OCI-LY1 (cell line): ENCODE data around the gene GRK4.
"Not testable (repeated sequence)": the region's sequence is repeated elsewhere in the genome, so short reads cannot be mapped to it uniquely, and the experiment has no call there.

ENCODE experiments used
- H2AFZ ChIP-seq: fragments of 200-600 bp; sonication (generic), shearing (Covaris generic); 2 replicates; pipeline ENCODE4 v1.6.0; 2014; ENCODE audit warnings: antibody characterized with exemption, mild to moderate bottlenecking, low read length
- H3F3A ChIP-seq: fragments of 200-600 bp; sonication (generic), shearing (Covaris generic); 2 replicates; pipeline ENCODE4 v1.6.0; 2014; ENCODE audit warnings: mild to moderate bottlenecking, antibody characterized with exemption, low read length, moderate library complexity; ENCODE audit not compliant: insufficient read depth
- H3K27ac ChIP-seq: fragments of 200-600 bp; sonication (generic); 2 replicates; pipeline ENCODE4 v1.5.1; 2014; ENCODE audit warnings: low read length, mixed run types, mild to moderate bottlenecking, low read depth; ENCODE audit not compliant: poor library complexity, severe bottlenecking
- H3K27me3 ChIP-seq: fragments of 200-600 bp; sonication (generic); 2 replicates; pipeline ENCODE4 v1.6.0; 2014; ENCODE audit warnings: antibody characterized with exemption, mild to moderate bottlenecking, low read length, moderate library complexity; ENCODE audit not compliant: insufficient read depth
- H3K36me3 ChIP-seq: fragments of 200-600 bp; sonication (generic); 2 replicates; pipeline ENCODE4 v1.6.1; 2014; ENCODE audit warnings: mild to moderate bottlenecking, antibody characterized with exemption, low read length, moderate library complexity, mixed read lengths; ENCODE audit not compliant: insufficient read depth
- H3K4me1 ChIP-seq: fragments of 200-600 bp; sonication (generic); 2 replicates; pipeline ENCODE4 v1.5.1; 2014; ENCODE audit warnings: mild to moderate bottlenecking, low read length, moderate library complexity; ENCODE audit not compliant: insufficient read depth, severe bottlenecking
- H3K4me2 ChIP-seq: fragments of 200-600 bp; sonication (generic), shearing (Covaris generic); 2 replicates; pipeline ENCODE4 v1.6.1; 2014; ENCODE audit warnings: low read length
- H3K4me3 ChIP-seq: fragments of 200-600 bp; sonication (generic); 2 replicates; pipeline ENCODE4 v1.5.1; 2014; ENCODE audit warnings: low read length, low read depth, mild to moderate bottlenecking, mixed read lengths; ENCODE audit not compliant: poor library complexity, severe bottlenecking
- H3K79me2 ChIP-seq: fragments of 200-600 bp; shearing (Covaris generic); 2 replicates; pipeline ENCODE4 v1.6.1; 2016; ENCODE audit warnings: mixed run types, low read length, mixed read lengths; ENCODE audit not compliant: insufficient read depth
- H3K9ac ChIP-seq: fragments of 200-600 bp; sonication (generic), shearing (Covaris generic); 2 replicates; pipeline ENCODE4 v1.6.1; 2014; ENCODE audit warnings: mild to moderate bottlenecking, low read length, mixed read lengths
- H3K9me2 ChIP-seq: fragments of 200-600 bp; sonication (generic), shearing (Covaris generic); 2 replicates; pipeline ENCODE4 v1.6.1; 2014; ENCODE audit warnings: low read depth, mild to moderate bottlenecking, low read length, mixed read lengths
- H3K9me3 ChIP-seq: fragments of 200-600 bp; shearing (Covaris generic); 2 replicates; pipeline ENCODE4 v1.6.1; 2014; ENCODE audit warnings: low read length, mixed read lengths
- H4K20me1 ChIP-seq: fragments of 200-600 bp; sonication (generic), shearing (Covaris generic); 2 replicates; pipeline ENCODE4 v1.6.0; 2016; ENCODE audit warnings: mild to moderate bottlenecking, low read length; ENCODE audit not compliant: insufficient read depth
- CTCF ChIP-seq: fragments of 200-600 bp; sonication (generic), shearing (Covaris generic); IDR thresholded peaks from 2 replicates; pipeline ENCODE4 v1.5.1; 2017; ENCODE audit warnings: mild to moderate bottlenecking, antibody characterized with exemption, low read length, moderate library complexity, mixed read lengths
- EZH2 ChIP-seq: fragments of 200-600 bp; sonication (generic), shearing (Covaris generic); IDR thresholded peaks from 2 replicates; pipeline ENCODE4 v1.8.0; 2017; ENCODE audit warnings: borderline replicate concordance, mixed run types, mild to moderate bottlenecking, antibody characterized with exemption, low read length, moderate library complexity, mixed read lengths

GRK4 gene

DNA sequence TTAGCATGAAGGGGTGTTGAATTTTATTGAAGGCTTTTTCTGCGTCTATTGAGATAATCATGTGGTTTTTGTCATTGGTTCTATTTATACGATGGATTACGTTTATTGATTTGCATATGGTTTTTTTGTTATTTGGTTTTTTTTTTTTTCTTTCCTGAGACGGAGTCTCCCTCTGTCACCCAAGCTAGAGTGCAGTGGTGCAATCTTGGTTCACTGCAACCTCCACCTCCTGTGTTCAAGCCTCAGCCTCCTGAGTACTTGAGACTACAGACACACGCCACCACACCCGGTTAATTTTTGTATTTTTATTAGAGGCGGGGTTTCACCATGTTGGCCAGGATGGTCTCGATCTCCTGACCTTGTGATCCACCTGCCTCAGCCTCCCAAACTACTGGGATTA is 44.7 kb upstream of the GRK4 start:
- not testable (repeated sequence) for H3K4me3 ChIP-seq, H2AFZ ChIP-seq, H3K27ac ChIP-seq, H3K4me2 ChIP-seq, H3K36me3 ChIP-seq, H3K9ac ChIP-seq, H3K27me3 ChIP-seq, H3K9me3 ChIP-seq, H3K9me2 ChIP-seq, H4K20me1 ChIP-seq, H3F3A ChIP-seq, H3K79me2 ChIP-seq
- peaks cover 12% of the 10 kb centered on the region for H3K4me1 ChIP-seq

GRCh38 chr4:2922453-2923101 is 40.8 kb upstream of the GRK4 start:
- not testable (repeated sequence) for H3K79me2 ChIP-seq, H3K9me2 ChIP-seq, H3K4me2 ChIP-seq, H3F3A ChIP-seq, H3K27me3 ChIP-seq, H3K36me3 ChIP-seq, H3K27ac ChIP-seq, H3K4me3 ChIP-seq, H4K20me1 ChIP-seq, H2AFZ ChIP-seq, H3K9ac ChIP-seq, H3K9me3 ChIP-seq
- H3K4me1 ChIP-seq: peaks cover 12% of the 10 kb centered on the region

GRCh38 chr4:2923141-2923551 is 40.2 kb upstream of the GRK4 start:
- Histone ChIP-seq H2AFZ (no peak overlapping the region), H3K4me3 (no peak overlapping the region), H3K9ac (no peak overlapping the region), H3K27me3 (no peaks in the 10 kb centered on the region), H3K9me2 (no peaks in the 10 kb centered on the region), H3K4me2 (no peak overlapping the region), H3K4me1 (peaks cover 12% of the 10 kb centered on the region), H3K27ac (no peak overlapping the region), H3K79me2 (no peaks in the 10 kb centered on the region), H3K36me3 (no peaks in the 10 kb centered on the region), H3K9me3 (no peaks in the 10 kb centered on the region), H3F3A (no peaks in the 10 kb centered on the region), H4K20me1 (no peaks in the 10 kb centered on the region)
- no peak for TF ChIP-seq CTCF
- TF ChIP-seq EZH2: no peak

GRCh38 chr4:2923668-2924173 is 39.6 kb upstream of the GRK4 start:
- H4K20me1 ChIP-seq: no peaks in the 10 kb centered on the region
- H3K9ac ChIP-seq: no peak overlapping the region
- no peak overlapping the region for H3K4me2 ChIP-seq
- no peaks in the 10 kb centered on the region for H3K27me3 ChIP-seq
- no peak overlapping the region for H3K4me3 ChIP-seq
- TF ChIP-seq EZH2 (no peak), CTCF (no peak)
- no peaks in the 10 kb centered on the region for H3K9me2 ChIP-seq
- H3K79me2 ChIP-seq: no peaks in the 10 kb centered on the region
- no peak overlapping the region for H3K27ac ChIP-seq
- no peak overlapping the region for H2AFZ ChIP-seq
- no peaks in the 10 kb centered on the region for H3K9me3 ChIP-seq
- no peaks in the 10 kb centered on the region for H3F3A ChIP-seq
- H3K4me1 ChIP-seq: peaks cover 12% of the 10 kb centered on the region
- no peaks in the 10 kb centered on the region for H3K36me3 ChIP-seq
